NB4 (cell line): ENCODE measurements around the gene ZNF777.

ENCODE experiments used
- CTCF ChIP-seq: IDR thresholded peaks from one replicate; pipeline ENCODE4 v1.5.1; 2012; ENCODE audit warnings: low read depth, low read length
- MAX ChIP-seq: IDR thresholded peaks from 2 replicates; pipeline ENCODE4 v1.6.1; 2011; ENCODE audit warnings: low read depth, low read length

GRCh38 chr7:149442924-149443323, 17.9 kb downstream of the ZNF777 start:
- TF ChIP-seq CTCF (no peak), MAX (no peak)
